HuH-7 (cell line): ENCODE data around the gene KCNN2.

Source experiments
- DNase-seq: peaks from one replicate; pipeline ENCODE4 v3.0.0; 2011; ENCODE audit warnings: low spot score

KCNN2 gene

DNA sequence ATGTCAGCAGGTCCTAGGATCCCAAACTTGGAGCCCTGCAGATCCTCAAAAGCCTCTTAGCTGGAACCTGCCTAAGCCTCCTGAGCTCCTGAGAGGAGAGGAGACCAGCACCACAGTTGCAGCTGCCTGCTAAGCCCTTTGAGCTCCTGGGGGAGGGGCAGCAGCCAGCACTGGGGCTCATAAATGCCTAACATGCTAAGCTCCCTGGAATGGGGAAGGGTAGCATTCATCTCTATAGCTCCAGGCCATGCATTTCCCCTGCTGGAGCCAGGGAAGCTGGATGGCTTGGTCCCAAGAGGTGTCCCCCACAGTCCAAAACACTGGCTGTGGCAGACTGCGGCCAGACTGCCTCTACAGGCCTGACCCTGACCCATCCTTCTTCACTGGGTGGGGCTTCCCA, 182.7 kb downstream of the KCNN2 start:
- DNase-seq = no peak
